HG02884 (cell line): ENCODE data around the gene SLC28A2.

Source experiments
- ATAC-seq: cut with Tn5 transposase; IDR thresholded peaks from one replicate; pipeline ENCODE4 v1.9.1; 2021; ENCODE audit warnings: mild to moderate bottlenecking, moderate library complexity; ENCODE audit not compliant: unreplicated experiment

The SLC28A2 gene

GRCh38 chr15:45320581-45321205 is 68.7 kb downstream of the SLC28A2 start:
- no peak for ATAC-seq

- no peak for ATAC-seq
Measured at GRCh38 chr15:45326280-45326679, 74.2 kb downstream of the SLC28A2 start.

DNA sequence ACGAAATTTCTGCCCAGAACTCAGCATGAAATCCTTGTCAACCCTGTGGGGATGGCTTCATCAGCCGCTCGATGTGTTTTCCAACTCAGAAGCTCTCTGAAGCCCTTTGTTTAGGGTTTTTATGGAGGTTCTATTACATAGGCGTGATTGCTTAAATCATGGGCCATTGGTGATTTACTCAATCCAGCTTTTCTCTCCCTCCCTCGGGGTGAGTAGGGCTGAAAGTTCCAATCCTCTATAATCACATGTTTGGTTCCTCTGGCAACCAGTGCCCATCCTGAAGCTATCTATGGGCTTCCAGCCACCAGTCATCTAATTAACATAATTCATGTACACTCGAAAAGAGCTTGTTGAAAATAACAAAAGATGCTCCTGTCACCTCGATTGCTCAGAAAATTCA is 74.7 kb downstream of the SLC28A2 start:
- no peak for ATAC-seq
